HUES48 (cell line): ENCODE results near the gene INPP4A.

ENCODE experiments used
- H3K27ac ChIP-seq: one replicate; pipeline ENCODE4 v1.7.0; 2013; ENCODE audit warnings: low read depth, low read length, inconsistent platforms
- H3K27me3 ChIP-seq: 2 replicates; pipeline ENCODE4 v1.6.1; 2013; ENCODE audit warnings: mild to moderate bottlenecking, low read length; ENCODE audit not compliant: control insufficient read depth, insufficient read depth
- H3K36me3 ChIP-seq: 2 replicates; pipeline ENCODE4 v1.6.1; 2013; ENCODE audit warnings: low read length; ENCODE audit not compliant: control insufficient read depth, insufficient read depth
- H3K4me1 ChIP-seq: 2 replicates; pipeline ENCODE4 v1.6.1; 2013; ENCODE audit warnings: mild to moderate bottlenecking, low read length; ENCODE audit not compliant: control insufficient read depth, insufficient read depth
- H3K4me3 ChIP-seq: 2 replicates; pipeline ENCODE4 v1.5.1; 2013; ENCODE audit warnings: mild to moderate bottlenecking, low read depth, low read length
- H3K9ac ChIP-seq: 2 replicates; pipeline ENCODE4 v1.6.1; 2013; ENCODE audit warnings: mild to moderate bottlenecking, low read depth, low read length, moderate library complexity
- H3K9me3 ChIP-seq: 2 replicates; pipeline ENCODE4 v1.6.1; 2013; ENCODE audit warnings: low read length; ENCODE audit not compliant: control insufficient read depth, insufficient read depth

INPP4A gene

GRCh38 chr2:98461498-98462049 is 16.9 kb downstream of the INPP4A start:
- Histone ChIP-seq H3K9me3 (no peaks in the 10 kb centered on the region), H3K36me3 (0 out of 2 replicates have a peak, but pooled peaks cover under 1% of the 10 kb centered on the region), H3K9ac (no peak overlapping the region), H3K27ac (no peak overlapping the region), H3K4me3 (no peak overlapping the region), H3K4me1 (peaks cover 42% of the 10 kb centered on the region), H3K27me3 (no peaks in the 10 kb centered on the region)

GRCh38 chr2:98463081-98463481 is 18.4 kb downstream of the INPP4A start:
- Histone ChIP-seq H3K4me3 (no peak overlapping the region), H3K9me3 (no peaks in the 10 kb centered on the region), H3K4me1 (peaks cover 46% of the 10 kb centered on the region), H3K36me3 (no peaks in the 10 kb centered on the region), H3K27me3 (no peaks in the 10 kb centered on the region), H3K27ac (no peak overlapping the region), H3K9ac (no peak overlapping the region)

DNA sequence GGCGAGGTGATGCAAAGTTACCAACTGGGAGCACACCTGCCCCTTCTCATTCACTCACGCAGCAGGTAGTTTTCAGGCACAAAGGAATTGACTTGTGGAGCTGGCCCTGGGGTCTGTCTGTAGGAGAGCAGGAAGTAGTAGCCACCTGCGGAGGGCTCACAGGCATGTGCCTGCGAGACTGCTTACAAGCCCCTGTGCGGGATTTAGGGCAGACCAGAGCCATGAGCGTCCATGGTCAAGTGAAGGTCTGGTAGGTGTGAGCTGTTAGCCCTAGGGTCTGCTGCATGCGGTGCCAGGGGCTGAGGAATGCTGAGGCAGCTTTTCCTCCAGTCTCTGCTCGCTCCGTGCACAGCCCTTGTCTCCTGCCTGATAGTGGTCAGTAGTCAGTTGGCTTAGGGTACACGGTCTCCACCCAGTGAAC is 18.9 kb downstream of the INPP4A start:
- no peak overlapping the region for H3K9ac ChIP-seq
- no peaks in the 10 kb centered on the region for H3K27me3 ChIP-seq
- H3K9me3 ChIP-seq: no peaks in the 10 kb centered on the region
- no peaks in the 10 kb centered on the region for H3K36me3 ChIP-seq
- H3K4me1 ChIP-seq: peaks cover 43% of the 10 kb centered on the region
- no peak overlapping the region for H3K27ac ChIP-seq
- H3K4me3 ChIP-seq: no peak overlapping the region

DNA sequence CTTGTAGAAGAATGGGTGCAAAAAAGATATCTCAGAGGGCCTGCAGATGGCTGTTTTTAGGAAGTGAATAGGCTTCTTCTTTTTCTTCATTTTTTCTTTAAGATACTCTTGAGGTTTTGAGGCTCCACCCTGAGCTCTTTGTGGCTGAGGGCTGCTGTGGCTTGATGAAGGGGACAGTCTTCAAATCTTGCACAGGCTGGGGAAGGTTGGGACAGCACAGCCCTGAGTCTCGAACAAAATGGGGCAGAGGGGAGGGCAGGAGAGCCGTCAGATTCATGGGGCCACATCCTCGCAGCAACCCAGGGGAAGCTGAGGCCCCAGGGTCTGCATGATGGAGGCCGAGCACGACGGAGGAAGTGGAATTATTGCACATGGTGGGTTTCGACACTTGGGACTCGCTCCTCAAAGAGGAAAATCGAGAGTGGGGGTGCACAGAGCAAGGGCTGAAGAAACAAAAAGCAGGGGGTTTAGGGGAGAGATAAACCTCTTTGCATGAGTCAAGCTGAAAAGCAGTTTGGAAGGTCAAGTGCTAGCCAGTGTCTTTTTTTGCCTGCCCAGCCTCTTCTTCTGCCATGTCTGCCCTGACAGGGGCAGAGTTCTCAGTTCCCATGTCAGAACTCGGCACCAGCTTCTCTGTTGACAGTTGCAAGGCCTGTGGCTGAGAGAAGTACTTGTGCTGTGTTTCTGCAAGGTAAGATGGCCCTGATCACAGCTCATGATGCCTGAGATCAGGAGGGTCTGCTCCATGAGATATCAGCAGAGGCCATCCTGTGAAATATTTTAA is 19.5 kb downstream of the INPP4A start:
- Histone ChIP-seq H3K27ac (no peak overlapping the region), H3K9me3 (no peaks in the 10 kb centered on the region), H3K4me3 (no peak overlapping the region), H3K36me3 (no peaks in the 10 kb centered on the region), H3K9ac (no peak overlapping the region), H3K4me1 (peaks cover 36% of the 10 kb centered on the region), H3K27me3 (no peaks in the 10 kb centered on the region)

- Histone ChIP-seq H3K4me1 (peaks cover 33% of the 10 kb centered on the region), H3K27ac (no peak overlapping the region), H3K27me3 (no peaks in the 10 kb centered on the region), H3K36me3 (no peaks in the 10 kb centered on the region), H3K9ac (no peak overlapping the region), H3K9me3 (no peaks in the 10 kb centered on the region), H3K4me3 (no peak overlapping the region)
Observed at GRCh38 chr2:98464772-98465310, 20.2 kb downstream of the INPP4A start.

GRCh38 chr2:98465456-98466226 is 21.0 kb downstream of the INPP4A start:
- no peaks in the 10 kb centered on the region for H3K27me3 ChIP-seq
- no peak overlapping the region for H3K27ac ChIP-seq
- no peaks in the 10 kb centered on the region for H3K36me3 ChIP-seq
- no peak overlapping the region for H3K9ac ChIP-seq
- H3K9me3 ChIP-seq: no peaks in the 10 kb centered on the region
- H3K4me3 ChIP-seq: no peak overlapping the region
- peaks cover 33% of the 10 kb centered on the region for H3K4me1 ChIP-seq

DNA sequence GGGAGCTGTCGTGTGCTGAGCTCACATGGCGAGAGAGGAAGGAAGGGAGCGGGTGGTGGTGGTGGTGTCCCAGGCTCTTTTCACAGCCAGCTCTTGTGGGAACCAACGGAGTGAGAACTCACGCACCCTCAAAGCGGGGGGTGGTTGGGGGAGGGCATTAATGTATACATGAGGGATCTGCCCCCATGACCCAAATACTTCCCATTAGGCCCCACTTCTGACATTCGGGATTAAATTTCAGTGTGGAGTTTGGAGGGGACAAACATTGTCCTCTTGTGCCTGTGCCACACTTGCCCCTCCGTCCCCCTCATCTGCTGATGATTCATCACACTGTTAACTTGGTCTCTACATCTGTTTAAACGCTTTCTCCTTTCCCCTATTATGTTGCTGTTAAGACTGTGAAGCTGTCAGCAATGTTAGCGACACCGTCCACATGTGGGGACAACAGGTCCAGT is 22.5 kb downstream of the INPP4A start:
- no peaks in the 10 kb centered on the region for H3K9me3 ChIP-seq
- H3K36me3 ChIP-seq: no peaks in the 10 kb centered on the region
- H3K9ac ChIP-seq: no peak overlapping the region
- H3K4me3 ChIP-seq: no peak overlapping the region
- peaks cover 33% of the 10 kb centered on the region for H3K4me1 ChIP-seq
- no peak overlapping the region for H3K27ac ChIP-seq
- no peaks in the 10 kb centered on the region for H3K27me3 ChIP-seq

DNA sequence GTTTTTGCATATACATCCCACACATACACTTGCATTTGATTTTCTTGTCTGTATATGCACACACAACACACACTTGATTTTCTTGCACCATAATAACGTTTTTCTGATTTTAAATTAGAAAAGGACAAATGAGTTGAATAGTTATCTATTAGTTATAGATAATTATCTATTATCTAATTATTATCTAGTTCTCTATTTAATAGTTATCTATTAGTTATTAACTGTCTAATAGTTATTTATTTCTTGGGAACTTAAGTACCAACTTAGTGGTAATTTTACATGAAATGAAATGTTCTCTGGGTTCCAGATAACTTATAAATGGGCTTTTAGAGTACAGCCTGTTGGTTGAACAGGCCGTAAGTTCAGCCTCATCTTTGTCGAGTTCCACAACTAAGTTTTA is 23.0 kb downstream of the INPP4A start:
- no peak overlapping the region for H3K9ac ChIP-seq
- peaks cover 33% of the 10 kb centered on the region for H3K4me1 ChIP-seq
- no peak overlapping the region for H3K4me3 ChIP-seq
- no peaks in the 10 kb centered on the region for H3K9me3 ChIP-seq
- H3K36me3 ChIP-seq: no peaks in the 10 kb centered on the region
- no peak overlapping the region for H3K27ac ChIP-seq
- H3K27me3 ChIP-seq: no peaks in the 10 kb centered on the region

GRCh38 chr2:98468621-98469236 is 24.1 kb downstream of the INPP4A start:
- no peaks in the 10 kb centered on the region for H3K9me3 ChIP-seq
- H3K4me1 ChIP-seq: peaks cover 25% of the 10 kb centered on the region
- H3K27me3 ChIP-seq: no peaks in the 10 kb centered on the region
- H3K4me3 ChIP-seq: no peak overlapping the region
- no peak overlapping the region for H3K27ac ChIP-seq
- no peaks in the 10 kb centered on the region for H3K36me3 ChIP-seq
- no peak overlapping the region for H3K9ac ChIP-seq

DNA sequence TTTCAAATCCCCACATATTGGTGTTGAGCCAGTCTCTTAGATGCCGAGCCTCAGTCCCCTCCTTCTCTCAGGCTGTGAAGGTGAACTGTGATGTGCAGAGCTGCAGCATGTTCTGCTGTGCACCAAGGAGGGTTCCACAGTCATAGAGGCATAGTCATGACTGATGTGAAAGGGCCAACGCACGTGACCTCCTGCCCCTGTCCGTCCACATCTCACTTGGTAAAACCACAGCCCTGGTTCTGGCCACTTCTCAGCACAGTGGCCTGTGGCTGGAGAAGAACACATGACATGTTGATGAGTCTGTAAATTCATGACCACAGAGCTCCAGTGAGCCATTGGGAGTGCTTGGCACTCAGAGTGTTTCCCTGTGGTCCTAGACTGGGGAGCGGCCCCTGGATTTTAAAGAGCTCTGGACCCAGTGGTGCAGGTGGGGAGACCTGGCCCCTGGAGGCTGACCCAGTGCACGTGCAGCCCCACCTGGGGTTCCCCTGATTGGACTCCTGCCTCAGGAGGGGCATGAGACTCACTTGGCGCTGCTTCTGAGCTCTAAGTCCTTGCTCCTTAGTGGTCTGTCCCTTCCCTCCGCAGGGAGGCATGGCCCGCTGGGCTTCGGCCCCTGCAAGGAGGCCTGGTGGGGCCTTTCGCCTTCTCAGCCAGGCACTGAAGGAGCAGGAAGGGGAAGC is 25.3 kb downstream of the INPP4A start:
- no peak overlapping the region for H3K27ac ChIP-seq
- H3K27me3 ChIP-seq: no peaks in the 10 kb centered on the region
- H3K4me1 ChIP-seq: peaks cover 15% of the 10 kb centered on the region
- no peak overlapping the region for H3K9ac ChIP-seq
- no peak overlapping the region for H3K4me3 ChIP-seq
- H3K9me3 ChIP-seq: no peaks in the 10 kb centered on the region
- no peaks in the 10 kb centered on the region for H3K36me3 ChIP-seq
